Measurements from ENCODE around the gene ATP23.
A peak's percentile ranks its signal among the peaks of the same experiment; 100 is the strongest.

The ATP23 gene, protein sequence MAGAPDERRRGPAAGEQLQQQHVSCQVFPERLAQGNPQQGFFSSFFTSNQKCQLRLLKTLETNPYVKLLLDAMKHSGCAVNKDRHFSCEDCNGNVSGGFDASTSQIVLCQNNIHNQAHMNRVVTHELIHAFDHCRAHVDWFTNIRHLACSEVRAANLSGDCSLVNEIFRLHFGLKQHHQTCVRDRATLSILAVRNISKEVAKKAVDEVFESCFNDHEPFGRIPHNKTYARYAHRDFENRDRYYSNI

DNA sequence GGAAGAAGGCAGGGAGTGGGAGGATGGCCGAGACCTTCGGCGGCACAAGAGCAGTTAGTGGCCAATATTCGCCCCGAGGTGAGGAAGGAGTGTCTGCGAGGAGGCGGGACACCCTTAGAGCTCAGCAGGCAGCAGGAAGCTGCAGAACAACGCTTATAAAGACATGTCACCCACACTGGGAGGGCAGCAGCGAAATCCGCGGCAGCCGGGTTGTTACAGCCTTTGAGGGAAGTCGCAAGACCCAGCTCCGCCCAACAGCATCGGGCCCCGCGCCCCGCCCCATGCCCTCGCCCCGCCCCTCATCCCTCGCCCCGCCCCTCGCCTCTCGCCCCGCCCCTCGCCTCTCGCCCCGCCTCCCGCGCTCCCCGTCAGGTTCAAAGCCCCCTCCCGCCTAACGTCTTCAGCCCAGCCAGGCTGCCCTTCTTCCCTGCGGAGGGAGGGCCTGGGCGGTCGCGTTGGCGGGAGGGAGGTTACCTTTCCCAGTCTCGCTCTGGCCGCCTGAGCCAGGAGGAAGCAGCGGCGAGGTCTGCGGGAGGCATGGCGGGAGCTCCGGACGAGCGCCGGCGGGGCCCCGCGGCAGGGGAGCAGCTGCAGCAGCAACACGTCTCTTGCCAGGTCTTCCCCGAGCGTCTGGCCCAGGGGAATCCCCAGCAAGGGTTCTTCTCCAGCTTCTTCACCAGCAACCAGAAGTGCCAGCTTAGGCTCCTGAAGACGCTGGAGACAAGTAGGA, at the start of gene ATP23:
Gene ATP23, plus strand, starts transcription at position 403 of the 730 bp plus-strand sequence. Its CDS starts 135 bp downstream, at position 538.
- DNase-seq (ENCODE audit: low read depth in 2 of 2), result peak; percentile 73 to 80

DNA sequence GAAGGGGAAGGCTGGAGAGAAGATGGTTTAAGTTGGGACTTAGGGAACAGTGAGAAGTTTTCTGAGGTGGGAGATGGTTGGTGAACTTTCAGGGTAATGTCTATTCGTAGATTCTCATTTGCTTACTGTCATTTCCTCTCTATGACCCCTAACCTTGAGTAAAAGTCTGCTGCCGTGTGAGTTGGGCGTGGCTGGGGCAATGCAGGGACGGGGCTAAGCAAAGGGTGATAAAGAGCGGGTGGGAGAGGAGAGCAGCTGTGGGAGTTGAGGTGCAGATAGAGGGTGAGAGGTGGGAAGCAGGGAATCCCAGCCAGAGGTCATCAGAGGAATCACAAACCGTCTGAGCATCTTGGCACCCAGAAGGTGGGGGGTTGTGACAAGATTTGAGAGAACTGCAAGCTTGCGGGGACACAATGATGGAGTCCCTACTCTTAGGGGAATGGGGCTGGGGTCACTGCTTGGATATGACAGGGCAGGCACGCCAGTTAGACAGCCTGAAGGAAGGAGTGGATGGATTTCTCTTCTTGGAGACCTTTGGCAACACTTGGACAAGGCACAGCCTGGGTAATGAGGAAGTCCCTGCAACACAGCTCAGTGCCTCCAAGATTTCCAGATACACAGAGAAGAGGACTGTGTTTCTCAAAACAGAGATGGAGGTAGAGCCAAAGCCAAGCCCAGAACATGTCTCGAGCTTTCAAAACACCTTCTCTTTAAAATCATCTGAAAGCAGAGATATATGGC, 49.0 kb upstream of the ATP23 start:
- DNase-seq (ENCODE audit: low read depth in 2 of 2), result no peak

DNA sequence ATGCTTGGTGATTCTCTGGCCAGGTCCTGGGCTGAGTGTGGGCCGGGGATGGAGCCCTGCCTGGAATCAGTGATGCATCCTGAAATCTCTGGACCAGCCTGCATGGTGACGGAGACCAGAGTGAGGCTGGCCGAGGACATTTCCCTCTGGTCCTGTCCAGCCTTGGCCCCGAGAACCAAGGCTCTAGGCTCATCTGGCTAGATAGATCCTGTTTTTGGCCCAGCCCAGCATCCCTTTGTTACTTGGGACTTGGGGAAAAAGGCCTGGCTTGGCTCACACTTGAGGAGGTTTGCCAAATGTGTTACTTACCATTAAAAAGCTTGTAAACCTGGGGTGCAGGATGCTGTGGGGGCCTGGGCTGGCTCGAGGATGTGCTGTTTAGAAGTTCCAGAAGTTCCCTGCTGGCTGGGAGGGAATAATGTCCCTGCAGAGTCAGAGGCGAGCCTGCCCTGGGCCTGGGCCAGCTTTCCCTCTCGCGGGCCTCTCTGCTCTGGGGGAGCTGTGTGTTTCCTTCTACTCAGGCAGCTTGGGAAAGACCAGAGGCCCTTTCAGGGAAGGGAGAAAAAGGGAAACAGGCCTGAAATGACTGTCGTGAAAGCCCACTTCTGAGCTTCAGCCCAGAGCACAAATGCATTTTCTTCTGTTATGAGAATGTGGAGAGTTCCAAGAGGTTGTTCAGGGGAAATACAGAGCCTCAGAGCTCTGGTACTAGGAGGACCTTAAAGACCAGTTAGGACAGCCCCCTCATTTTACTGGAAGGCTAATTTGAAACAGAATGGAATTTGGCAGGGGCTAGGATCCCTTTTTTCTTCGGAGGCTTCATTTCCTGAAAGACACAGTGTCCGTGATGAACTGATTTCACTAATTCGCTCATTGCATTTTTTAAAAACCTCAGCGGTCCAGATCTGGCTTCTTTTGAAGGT, 47.7 kb upstream of the ATP23 start:
- no peak for DNase-seq (ENCODE audit: low read depth in 2 of 2)

GRCh38 chr12:57894399-57895292, 46.7 kb upstream of the ATP23 start:
- DNase-seq (ENCODE audit: low read depth in 2 of 2), result no peak

DNA sequence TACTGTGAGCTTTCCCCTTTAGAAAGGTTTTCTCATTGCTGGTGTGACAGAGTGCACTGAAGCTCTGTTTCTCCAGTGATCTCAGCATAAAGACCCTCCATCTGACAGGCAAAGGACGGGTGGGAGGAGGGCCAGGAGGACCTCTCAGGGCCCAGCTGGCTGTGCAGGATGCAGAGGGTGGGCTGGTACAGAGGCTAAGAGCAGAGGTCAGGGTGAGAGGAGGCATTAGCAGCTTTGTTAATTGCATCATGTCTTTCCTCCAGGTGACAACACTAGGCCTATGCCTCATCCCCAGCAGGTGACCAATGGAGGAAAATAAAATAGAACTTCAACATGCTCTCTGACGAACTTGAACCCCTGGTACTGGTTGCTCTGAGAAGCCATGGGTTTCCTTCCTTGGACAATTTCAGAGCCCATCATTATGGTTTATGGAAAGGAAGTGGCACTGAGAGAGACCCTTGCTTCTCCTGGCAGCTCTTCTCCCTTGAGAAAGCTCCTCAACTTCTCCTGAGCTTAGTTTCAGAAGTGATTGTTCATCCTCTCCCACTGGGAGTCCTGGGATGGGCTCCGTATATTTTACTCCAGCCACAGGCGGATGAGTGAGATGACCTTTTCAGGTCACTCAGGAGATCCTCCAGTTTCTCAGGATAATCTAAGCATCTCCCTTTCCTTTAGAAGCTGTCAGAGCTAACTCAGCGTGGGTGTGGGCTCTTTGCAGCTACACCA, 45.8 kb upstream of the ATP23 start:
- no peak for DNase-seq (ENCODE audit: low read depth in 2 of 2)

DNA sequence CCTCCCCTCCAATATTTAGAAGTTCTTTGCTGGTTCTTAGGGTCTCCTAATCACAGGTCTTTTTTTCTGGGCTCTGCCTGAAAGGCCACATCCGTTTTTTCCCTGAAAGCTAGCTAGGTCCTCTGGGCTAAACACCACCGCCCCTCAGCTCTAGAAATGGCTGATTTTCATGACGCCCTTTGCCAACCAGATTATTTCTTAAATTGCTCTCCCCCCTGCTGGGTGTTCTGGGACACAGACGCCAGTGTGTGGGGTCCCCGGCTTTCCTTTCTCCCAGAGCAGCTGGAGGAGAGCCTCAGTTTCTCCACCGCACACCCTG, 45.3 kb upstream of the ATP23 start:
- no peak for DNase-seq (ENCODE audit: low read depth in 2 of 2)

DNA sequence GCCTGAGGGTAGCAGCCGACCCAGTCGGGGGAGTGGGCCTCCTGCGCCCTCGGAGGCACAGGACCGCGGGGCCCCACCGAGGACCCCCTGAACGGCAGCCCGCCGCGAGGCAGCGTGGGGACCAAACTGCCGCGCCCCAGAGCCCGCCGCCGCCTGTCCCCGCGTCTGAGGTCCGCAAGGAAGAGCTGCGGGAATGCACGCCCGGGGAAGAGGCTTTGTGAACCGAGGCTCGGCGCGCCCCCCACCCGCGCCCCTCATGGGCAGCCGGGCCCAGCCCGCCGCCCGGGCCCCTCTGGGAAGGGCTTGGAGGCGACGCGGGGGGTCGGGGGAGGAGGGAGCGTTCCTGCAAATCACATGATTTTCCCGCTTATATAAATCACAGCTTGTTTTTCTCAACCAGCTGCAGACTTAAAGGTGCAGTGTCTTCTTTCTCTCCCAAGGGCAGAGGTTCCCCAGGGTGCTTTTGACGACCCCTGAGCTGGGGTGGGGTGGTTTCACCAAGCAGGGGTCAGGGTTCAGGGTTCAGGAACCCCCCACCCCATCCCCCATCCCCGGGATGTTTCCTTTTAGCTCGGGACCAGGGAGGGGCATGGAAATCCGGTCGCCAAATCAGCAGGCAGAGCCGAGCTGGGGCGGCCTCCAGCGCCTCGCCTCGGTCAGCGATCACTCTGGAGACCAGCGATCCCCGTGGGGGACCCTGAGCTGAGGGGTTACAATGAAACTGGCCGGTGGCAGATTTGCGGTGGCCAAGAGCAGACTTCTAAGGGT, 44.7 kb upstream of the ATP23 start:
- no peak for DNase-seq (ENCODE audit: low read depth in 2 of 2)

- DNase-seq (ENCODE audit: low read depth in 2 of 2), result no peak
Measured at GRCh38 chr12:57897286-57897974, 43.9 kb upstream of the ATP23 start.

GRCh38 chr12:57898308-57898970, 42.9 kb upstream of the ATP23 start:
- no peak for DNase-seq (ENCODE audit: low read depth in 2 of 2)

GRCh38 chr12:57899010-57899662, 42.2 kb upstream of the ATP23 start:
- DNase-seq (ENCODE audit: low read depth in 2 of 2), result peak; percentile 67

DNA sequence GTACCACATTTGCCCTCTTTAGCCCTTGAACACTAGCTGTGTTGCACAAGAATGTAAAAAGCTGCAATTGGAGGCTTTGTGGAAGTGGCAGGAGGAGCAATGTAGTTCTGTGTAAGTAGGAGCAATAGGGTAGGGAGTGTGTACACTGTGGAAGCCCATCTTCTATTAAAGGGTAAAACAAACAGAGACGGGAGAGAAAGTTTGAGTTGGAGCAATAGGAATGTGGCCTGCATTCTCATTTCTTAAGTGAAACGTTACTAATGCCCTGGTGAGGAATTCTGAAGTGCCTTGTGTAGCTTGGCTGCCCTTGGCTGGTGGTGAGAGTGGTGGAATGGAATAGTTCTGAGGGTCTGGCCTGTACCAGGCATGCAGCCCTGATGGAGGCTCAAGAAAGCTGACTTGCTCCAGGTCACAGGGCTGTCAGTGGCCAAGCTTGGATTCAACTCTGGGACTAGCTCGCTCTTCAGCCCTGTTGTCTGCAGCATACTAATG, 38.8 kb upstream of the ATP23 start:
- no peak for DNase-seq (ENCODE audit: low read depth in 2 of 2)

- no peak for DNase-seq (ENCODE audit: low read depth in 2 of 2)
Measured at GRCh38 chr12:57904426-57904825, 36.9 kb upstream of the ATP23 start.

DNA sequence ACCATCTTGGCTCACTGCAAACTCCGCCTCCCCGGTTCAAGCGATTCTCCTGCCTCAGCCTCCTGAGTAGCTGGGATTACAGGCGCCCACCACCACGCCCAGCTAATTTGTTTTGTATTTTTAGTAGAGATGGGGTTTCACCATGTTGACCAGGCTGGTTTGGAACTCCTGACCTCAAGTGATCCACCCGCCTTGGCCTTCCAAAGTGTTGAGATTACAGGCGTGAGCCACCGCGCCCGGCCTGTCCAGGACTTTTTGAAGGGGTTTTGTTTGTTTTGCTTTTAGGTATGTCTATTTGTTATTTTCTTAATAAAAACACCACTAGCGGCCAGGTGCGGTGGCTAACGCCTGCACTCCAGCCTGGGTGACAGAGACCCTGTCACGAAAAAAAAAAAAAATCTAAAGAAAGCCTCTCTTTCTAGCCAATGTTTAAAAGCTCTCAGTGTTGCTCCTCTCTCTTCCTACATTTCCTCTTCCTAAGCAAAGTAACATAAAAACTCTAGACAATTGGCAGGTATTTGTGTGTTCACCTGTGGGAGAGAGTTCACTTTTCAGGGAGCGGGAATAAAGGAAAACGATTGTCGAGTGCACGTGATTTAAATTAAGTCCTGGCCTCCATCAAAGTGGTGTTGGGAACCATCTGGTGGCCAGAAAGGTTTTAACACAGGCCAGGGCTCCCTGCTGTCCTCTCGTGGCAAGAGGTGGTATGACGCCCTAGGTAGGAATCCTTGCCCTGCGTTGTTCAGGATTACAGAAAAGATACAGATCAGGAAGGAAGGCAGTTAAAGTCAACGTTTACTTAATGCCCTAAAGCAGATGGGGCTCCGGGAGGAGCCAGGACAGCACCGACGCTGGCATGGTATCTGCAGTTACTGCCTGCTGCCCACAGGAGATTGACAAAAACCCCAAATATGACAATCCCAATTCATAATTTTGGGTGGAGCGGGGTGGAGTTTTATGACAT, 36.2 kb upstream of the ATP23 start:
- DNase-seq (ENCODE audit: low read depth in 2 of 2), result peak; percentile 65 to 77

- no peak for DNase-seq (ENCODE audit: low read depth in 2 of 2)
Measured at GRCh38 chr12:57905812-57906475, 35.4 kb upstream of the ATP23 start.

DNA sequence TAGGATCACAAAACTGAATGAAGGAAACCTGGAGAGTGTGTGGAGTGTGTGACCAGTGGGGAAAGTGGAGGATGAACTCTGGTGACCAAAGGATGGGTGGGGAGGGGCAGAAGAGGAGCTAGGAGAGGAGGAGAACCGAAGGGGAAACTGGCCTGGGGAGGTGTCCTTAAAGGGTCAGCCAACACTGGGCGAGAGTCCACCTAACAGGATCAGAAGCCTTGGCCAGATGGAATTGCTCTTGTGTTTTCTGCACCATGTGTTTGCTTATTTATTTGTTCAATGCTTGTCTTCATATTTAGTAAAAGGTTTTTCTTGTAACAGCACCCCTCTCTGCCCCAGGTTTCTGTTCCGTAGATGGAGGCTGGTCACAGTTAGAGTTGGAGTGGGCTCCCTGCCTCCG, 34.5 kb upstream of the ATP23 start:
- no peak for DNase-seq (ENCODE audit: low read depth in 2 of 2)

DNA sequence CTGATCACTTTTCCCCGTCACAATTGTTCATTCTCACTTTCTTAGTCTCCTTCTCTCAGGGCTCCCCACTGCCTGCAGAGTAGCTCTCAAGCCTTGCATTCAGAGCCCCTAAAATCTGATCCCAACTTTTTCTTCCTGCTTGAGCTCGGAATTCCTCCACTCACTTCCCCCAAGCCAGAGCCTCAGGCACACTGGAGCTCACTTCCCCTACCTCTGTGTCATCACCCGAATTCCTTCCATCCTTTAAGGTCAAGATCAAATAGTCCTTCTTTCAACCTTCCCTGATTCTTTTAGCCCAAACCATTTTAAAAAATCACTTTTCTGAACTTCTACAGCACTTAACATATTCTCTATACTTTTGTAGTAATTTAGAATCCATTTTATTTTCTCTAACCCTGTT, 34.1 kb upstream of the ATP23 start:
- no peak for DNase-seq (ENCODE audit: low read depth in 2 of 2)
